ENCODE measurements around the gene CD69.
"Not testable (repeated sequence)": the region's sequence is repeated elsewhere in the genome, so short reads cannot be mapped to it uniquely, and the experiment has no call there.

Gene CD69

DNA sequence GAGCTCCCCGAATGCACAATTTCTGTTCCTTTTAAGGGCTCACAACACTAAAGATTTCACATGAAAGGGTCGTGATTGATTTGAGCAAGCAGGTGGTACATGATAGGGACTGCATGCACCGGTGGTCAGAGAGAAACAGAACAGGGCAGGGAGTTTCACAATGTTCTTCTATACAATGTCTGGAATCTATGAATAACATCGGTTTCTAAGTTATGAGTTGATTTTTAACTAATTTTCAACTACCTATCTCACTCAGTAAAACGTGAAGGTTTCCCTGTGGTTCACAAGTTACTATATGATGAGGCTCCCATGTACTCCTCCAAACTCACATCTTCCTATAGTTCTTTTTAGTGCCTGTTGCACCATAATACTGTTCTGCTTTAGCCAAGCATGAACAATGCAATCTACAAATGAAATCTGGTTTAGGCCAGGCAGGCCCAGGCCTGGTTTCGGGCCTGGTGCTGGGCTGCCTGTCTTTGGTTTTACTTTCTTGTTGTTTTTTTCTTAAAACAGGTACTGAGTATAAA is 47.6 kb downstream of the CD69 start:
- not testable (repeated sequence) for DNase-seq

DNA sequence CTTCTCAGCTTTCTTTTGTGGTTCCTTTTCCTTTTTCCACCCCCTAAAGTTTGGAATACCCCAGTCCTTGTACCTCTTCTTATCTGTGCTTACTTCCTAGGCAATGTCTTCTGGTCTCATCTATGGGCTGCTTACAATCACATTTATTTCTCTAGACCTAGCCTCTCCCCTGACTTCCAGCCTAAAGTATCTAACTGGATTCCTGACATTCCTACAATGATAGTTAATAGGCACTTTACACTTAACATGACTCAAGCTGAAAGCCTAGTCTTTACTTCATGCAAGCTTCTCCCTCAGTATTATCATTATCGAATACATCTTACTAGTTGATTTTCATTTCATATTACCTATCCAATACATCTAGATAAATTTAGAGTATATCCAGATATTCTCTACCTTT is 49.0 kb downstream of the CD69 start:
- DNase-seq: no peak

DNA sequence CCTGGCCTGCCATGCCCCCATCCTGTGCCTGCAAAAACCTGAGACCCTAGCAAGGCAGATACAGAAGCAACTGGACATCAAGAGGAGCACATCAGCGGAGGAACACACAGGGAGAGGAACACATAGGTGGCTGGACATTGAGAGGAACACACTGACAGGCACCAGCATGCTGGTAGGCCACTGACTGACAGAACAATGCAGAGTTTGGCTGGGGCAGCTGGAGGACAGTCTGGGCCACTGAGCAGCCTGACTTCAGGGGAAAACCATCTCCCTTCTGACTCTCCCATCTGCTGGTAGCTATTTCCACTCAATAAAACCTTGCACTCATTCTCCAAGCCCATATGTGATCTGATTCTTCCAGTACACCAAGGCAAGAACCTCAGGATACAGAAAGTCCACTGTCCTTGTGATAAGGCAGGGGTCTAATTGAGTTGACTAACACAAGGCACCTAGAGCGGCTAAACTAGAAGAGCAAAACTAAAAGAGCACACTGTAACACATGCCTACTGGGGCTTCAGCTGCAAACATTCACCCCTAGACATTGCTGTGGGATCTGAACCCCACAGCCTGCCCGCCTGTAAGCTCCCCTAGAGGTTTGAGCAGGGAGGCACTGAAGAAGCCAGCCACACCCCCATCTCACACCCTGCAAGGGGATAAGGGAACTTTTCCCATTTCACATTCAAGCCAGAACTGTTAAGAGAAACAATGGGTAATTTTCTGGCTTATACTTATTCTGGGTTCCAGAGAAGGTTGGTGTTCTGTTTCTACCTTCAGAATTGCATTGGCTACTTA is 49.9 kb downstream of the CD69 start:
- no peak for DNase-seq

DNA sequence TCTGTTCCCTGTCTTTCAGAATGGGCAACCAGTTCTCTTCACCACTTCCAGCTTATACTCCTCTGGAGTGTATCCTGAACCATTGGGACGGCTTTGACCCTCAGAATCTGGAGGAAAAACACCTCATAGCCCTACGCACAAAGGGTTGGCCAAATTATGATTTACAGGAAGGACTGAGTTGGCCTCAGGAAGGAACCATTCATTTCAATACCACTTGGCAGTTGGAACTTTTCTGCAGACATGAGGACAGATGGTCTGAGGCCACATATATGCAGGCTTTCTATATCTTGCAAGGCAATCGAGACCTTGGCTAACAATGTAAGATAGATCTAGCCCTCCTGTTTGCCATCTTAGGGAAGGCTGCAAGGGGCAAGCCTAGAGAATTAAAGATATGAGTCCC is 51.8 kb downstream of the CD69 start:
- DNase-seq: no peak

DNA sequence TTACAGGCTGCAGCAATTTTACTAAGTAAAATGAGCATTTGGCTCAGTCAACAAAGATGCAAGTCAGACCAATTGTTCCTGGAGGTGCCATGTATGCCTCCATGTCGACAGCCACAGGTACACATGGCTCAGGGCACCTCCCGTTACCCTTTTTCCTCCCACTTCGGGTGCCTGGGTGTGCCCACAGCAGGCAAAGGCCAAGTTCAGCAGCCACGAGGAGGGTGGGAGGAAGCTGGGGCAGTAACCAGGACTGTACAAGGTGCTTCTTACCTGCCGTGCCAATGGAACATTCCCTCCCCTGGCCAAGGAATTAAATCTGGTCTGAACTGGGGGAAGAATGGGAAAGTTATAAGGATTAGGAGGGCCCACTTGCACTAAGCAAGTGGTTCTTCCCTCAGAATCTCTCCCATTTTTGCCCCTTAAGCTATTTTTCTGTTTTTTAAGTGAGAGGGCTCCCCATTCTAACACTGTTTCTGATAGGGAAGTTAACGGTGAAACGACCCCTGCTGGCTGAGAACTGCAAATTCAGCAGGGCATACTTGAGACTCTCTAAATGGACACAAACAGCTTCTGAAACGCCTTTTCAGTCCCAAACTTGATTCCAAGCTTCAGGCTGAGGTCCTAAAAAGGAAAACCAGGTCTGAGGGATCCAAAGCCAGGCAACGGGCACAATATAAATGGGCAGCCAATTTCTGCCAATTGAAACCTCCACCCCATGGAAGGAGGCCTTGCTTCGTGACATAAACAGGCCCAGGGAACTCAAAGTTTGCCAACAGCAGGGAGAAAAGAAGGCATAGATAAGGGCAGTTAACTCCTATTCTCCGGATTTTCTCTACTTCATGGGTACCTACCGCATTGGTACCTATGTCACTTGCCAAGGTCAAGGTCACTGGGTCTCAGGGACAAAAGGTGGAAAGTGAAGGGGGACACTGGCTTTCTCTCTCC is 52.6 kb downstream of the CD69 start:
- no peak for DNase-seq

DNA sequence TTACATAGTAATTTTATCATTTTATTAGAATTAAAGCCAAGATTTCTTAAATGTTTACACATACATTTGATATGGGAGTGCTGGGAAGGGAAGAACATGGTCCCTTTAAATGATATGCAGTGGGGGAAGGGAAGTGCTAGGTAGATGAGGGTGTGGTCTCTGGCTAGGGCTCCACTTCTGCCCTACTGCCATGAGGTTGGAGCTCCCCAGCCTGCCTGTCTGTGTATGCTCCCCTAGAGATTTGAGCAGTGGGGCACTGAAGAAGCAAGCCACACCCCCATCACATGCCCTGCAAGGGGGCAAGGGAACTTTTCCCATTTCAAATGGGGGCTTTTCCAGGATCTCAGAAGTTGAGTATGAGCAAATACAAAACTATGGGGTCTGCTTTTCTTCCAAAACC is 53.3 kb downstream of the CD69 start:
- no peak for DNase-seq

DNA sequence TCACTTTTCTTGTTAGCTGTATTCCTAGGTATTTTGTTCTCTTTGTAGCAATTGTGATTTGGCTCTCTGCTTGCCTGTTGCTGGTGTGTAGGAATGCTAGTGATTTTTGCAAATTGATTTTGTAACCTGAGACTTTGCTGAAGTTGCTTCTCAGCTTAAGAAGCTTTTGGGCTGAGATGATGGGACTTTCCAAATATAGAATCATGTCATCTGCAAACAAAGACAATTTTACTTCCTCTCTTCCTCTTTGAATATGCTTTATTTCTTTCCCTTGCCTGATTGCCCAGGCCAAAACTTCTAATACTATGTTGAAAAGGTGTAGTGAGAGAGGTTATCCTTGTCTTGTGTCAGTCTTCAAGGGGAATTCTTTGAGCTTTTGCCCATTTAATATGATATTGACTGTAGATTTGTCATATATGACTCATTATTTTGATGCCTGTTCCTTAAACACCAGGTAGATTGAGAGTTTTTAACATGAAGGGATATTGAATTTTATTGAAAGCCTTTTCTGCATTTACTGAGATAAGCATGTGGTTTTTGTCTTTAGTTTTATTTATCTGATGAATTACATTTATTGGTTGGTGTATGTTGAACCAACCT is 54.5 kb downstream of the CD69 start:
- DNase-seq: no peak

DNA sequence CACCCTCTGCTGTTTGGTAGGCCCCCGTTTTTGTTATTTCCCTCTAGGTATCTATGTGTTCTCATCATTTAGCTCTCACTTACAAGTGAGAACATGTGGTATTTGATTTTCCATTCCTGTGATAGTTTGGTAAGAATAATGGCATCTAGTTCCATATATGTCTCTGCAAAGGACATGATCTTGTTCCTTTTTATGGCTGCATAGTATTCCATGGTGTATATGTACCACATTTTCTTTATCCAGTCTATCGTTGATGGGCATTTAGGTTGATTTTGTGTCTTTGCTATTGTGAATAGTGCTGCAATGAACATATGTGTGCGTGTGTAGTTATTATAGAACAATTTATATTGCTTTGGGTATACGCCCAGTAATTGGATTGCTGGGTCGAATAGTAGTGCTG is 56.1 kb downstream of the CD69 start:
- not testable (repeated sequence) for DNase-seq
